Measurements from ENCODE around the gene NHS.

DNA sequence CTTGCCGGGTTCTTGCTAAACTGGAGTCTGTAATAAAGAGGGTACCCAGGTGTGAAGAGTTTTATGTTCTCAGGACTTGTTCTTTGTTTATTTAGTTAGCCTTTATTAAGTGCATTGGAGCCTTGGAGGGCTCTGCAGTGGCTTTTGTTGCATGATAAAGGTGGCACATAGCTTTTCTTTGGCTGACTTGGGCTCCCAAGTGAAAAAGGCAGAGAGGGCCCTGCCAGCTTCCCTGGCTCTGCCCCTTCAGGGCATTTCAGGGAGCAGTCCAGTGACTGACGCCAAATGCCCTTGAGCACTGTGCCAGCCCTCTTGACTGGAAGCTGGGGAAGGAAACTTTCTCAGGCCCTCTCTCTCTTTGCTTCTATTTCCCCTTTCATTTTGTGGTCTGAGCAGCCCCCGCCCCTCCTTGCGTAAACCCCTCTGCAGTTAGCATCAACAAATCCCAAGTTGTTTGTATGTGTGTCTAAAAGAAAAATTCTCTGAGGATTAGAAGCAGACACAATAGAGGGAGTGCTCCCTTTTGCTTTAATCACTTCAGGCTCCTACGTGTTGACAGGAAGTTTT is 152.2 kb downstream of the NHS start:
- TF ChIP-seq, protein P1, sequence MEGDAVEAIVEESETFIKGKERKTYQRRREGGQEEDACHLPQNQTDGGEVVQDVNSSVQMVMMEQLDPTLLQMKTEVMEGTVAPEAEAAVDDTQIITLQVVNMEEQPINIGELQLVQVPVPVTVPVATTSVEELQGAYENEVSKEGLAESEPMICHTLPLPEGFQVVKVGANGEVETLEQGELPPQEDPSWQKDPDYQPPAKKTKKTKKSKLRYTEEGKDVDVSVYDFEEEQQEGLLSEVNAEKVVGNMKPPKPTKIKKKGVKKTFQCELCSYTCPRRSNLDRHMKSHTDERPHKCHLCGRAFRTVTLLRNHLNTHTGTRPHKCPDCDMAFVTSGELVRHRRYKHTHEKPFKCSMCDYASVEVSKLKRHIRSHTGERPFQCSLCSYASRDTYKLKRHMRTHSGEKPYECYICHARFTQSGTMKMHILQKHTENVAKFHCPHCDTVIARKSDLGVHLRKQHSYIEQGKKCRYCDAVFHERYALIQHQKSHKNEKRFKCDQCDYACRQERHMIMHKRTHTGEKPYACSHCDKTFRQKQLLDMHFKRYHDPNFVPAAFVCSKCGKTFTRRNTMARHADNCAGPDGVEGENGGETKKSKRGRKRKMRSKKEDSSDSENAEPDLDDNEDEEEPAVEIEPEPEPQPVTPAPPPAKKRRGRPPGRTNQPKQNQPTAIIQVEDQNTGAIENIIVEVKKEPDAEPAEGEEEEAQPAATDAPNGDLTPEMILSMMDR (optimal IDR thresholded peaks at IDR 0.05 in 1 of 3, IDR thresholded peaks at IDR 0.05 in 1 of 3, conservative IDR thresholded peaks at IDR 0.05 in 1 of 3; ENCODE audit: extremely low read depth in 1 of 3, insufficient read depth in 2 of 3, low read length in 3 of 3) = no peak
- TF ChIP-seq EZH2 (IDR thresholded peaks at IDR 0.05; ENCODE audit: low read length) = no peak
